ENCODE measurements around the gene PIEZO2.

- TF ChIP-seq EZH2phosphoT487 (IDR thresholded peaks at IDR 0.05), result no peak
- no peak for TF ChIP-seq CTCF (IDR thresholded peaks at IDR 0.05)
Measured at GRCh38 chr18:10702206-10702605, 447.2 kb downstream of the PIEZO2 start.
